H9 (cell line): ENCODE measurements around the gene TCIRG1. TPM values are rescaled to one million over a fixed set of nuclear protein-coding genes. Genes with fewer than 3 reads are reported as not detected.
A peak's percentile ranks its signal among the peaks of the same experiment; 100 is the strongest.

Source experiments
- DNase-seq: peaks from one replicate; pipeline ENCODE4 v3.0.0-alpha.2; 2017
- H2AFZ ChIP-seq: one replicate; pipeline ENCODE4 v1.6.1; 2013; ENCODE audit warnings: mild to moderate bottlenecking, low read length, control low read depth, moderate library complexity
- H2AK5ac ChIP-seq: 2 replicates; pipeline ENCODE4 v1.6.1; 2013; ENCODE audit warnings: low read length, control low read depth, mixed read lengths; ENCODE audit not compliant: insufficient read length
- H2BK120ac ChIP-seq: one replicate; pipeline ENCODE4 v1.6.1; 2013; ENCODE audit warnings: low read depth, mild to moderate bottlenecking, low read length, control low read depth, inconsistent platforms; ENCODE audit not compliant: poor library complexity, severe bottlenecking
- H2BK12ac ChIP-seq: 2 replicates; pipeline ENCODE4 v1.6.1; 2013; ENCODE audit warnings: low read length, control low read depth, mixed read lengths, low read depth; ENCODE audit not compliant: insufficient read length
- H2BK15ac ChIP-seq: 2 replicates; pipeline ENCODE4 v1.6.1; 2013; ENCODE audit warnings: low read depth, low read length, control low read depth
- H2BK20ac ChIP-seq: one replicate; pipeline ENCODE4 v1.6.1; 2013; ENCODE audit warnings: low read depth, mild to moderate bottlenecking, low read length, control low read depth, inconsistent platforms; ENCODE audit not compliant: poor library complexity, severe bottlenecking
- H2BK5ac ChIP-seq: 2 replicates; pipeline ENCODE4 v1.6.1; 2013; ENCODE audit warnings: low read length, control low read depth, mixed read lengths; ENCODE audit not compliant: insufficient read length
- H3K14ac ChIP-seq: 2 replicates; pipeline ENCODE4 v1.6.1; 2013; ENCODE audit warnings: low read length, control low read depth; ENCODE audit not compliant: insufficient read depth
- H3K18ac ChIP-seq: 2 replicates; pipeline ENCODE4 v1.6.1; 2013; ENCODE audit warnings: low read depth, mild to moderate bottlenecking, mixed read lengths, low read length, control low read depth; ENCODE audit not compliant: insufficient read length
- H3K23ac ChIP-seq: 2 replicates; pipeline ENCODE4 v1.6.1; 2013; ENCODE audit warnings: low read length, control low read depth, mixed read lengths, low read depth; ENCODE audit not compliant: insufficient read length
- H3K23me2 ChIP-seq: 2 replicates; pipeline ENCODE4 v1.6.1; 2013; ENCODE audit warnings: low read depth, mild to moderate bottlenecking, mixed read lengths, low read length, control low read depth; ENCODE audit not compliant: insufficient read length, poor library complexity, severe bottlenecking
- H3K27ac ChIP-seq: 2 replicates; pipeline ENCODE4 v1.5.1; 2013; ENCODE audit warnings: low read length, control low read depth, mixed read lengths, low read depth; ENCODE audit not compliant: insufficient read length
- H3K27me3 ChIP-seq: 2 replicates; pipeline ENCODE4 v1.6.1; 2013; ENCODE audit warnings: low read length, control low read depth, inconsistent platforms; ENCODE audit not compliant: insufficient read depth
- H3K4ac ChIP-seq: 2 replicates; pipeline ENCODE4 v1.6.1; 2013; ENCODE audit warnings: low read depth, mild to moderate bottlenecking, control low read depth, inconsistent platforms, low read length, moderate library complexity
- H3K4me1 ChIP-seq: 2 replicates; pipeline ENCODE4 v1.6.1; 2013; ENCODE audit warnings: low read length, control low read depth, inconsistent platforms; ENCODE audit not compliant: insufficient read depth
- H3K4me2 ChIP-seq: 2 replicates; pipeline ENCODE4 v1.6.1; 2013; ENCODE audit warnings: low read length, control low read depth, mixed read lengths; ENCODE audit not compliant: insufficient read length, insufficient read depth
- H3K56ac ChIP-seq: 2 replicates; pipeline ENCODE4 v1.6.1; 2013; ENCODE audit warnings: low read depth, mild to moderate bottlenecking, mixed read lengths, low read length, control low read depth; ENCODE audit not compliant: insufficient read length
- H3K79me1 ChIP-seq: 2 replicates; pipeline ENCODE4 v1.6.1; 2013; ENCODE audit warnings: low read depth, mild to moderate bottlenecking, moderate library complexity, low read length, control low read depth, inconsistent platforms; ENCODE audit not compliant: insufficient read depth, poor library complexity, severe bottlenecking
- H3K79me2 ChIP-seq: 2 replicates; pipeline ENCODE4 v1.6.1; 2013; ENCODE audit warnings: low read length, control low read depth, inconsistent platforms; ENCODE audit not compliant: insufficient read depth
- H3K9ac ChIP-seq: 2 replicates; pipeline ENCODE4 v1.6.1; 2013; ENCODE audit warnings: low read length, control low read depth, mixed read lengths; ENCODE audit not compliant: insufficient read length; ENCODE audit errors: extremely low read depth
- H3K9me3 ChIP-seq: one replicate; pipeline ENCODE4 v1.6.1; 2013; ENCODE audit warnings: low read depth, low read length, inconsistent platforms; ENCODE audit not compliant: control insufficient read depth
- H3T11ph ChIP-seq: one replicate; pipeline ENCODE4 v1.6.1; 2013; ENCODE audit warnings: mild to moderate bottlenecking, low read length, control low read depth, inconsistent platforms
- H4K20me1 ChIP-seq: one replicate; pipeline ENCODE4 v1.6.1; 2013; ENCODE audit not compliant: control insufficient read depth, insufficient read length, insufficient read depth
- H4K5ac ChIP-seq: 2 replicates; pipeline ENCODE4 v1.6.1; 2013; ENCODE audit warnings: low read depth, mild to moderate bottlenecking, mixed read lengths, low read length, control low read depth; ENCODE audit not compliant: insufficient read length
- H4K8ac ChIP-seq: replicated peaks from 2 replicates; pipeline ENCODE4 v1.6.1; 2013; ENCODE audit warnings: low read length, control low read depth, mixed read lengths, low read depth; ENCODE audit not compliant: insufficient read length
- H4K91ac ChIP-seq: 2 replicates; pipeline ENCODE4 v1.6.1; 2013; ENCODE audit warnings: low read depth, mild to moderate bottlenecking, moderate library complexity, mixed read lengths, low read length, control low read depth; ENCODE audit not compliant: insufficient read length
- H3K27ac Mint-ChIP-seq, 3 experiments: 2 replicates in 2 of 3; 3 replicates in 1 of 3; pipeline ENCODE4 v1.8.0; 2020 to 2021; ENCODE audit warnings: mixed read lengths in 3 of 3, mild to moderate bottlenecking in 1 of 3, moderate library complexity in 1 of 3
- H3K27me3 Mint-ChIP-seq: 2 replicates; pipeline ENCODE4 v1.8.0; 2021; ENCODE audit warnings: low read depth, mild to moderate bottlenecking, moderate library complexity, mixed read lengths
- H3K36me3 Mint-ChIP-seq, 3 experiments: 2 replicates in 2 of 3; 3 replicates in 1 of 3; pipeline ENCODE4 v1.8.0; 2020 to 2021; ENCODE audit warnings: low read depth in 3 of 3, mixed read lengths in 3 of 3; ENCODE audit not compliant: insufficient read depth in 1 of 3
- H3K4me1 Mint-ChIP-seq, 2 experiments: 2 replicates each; pipeline ENCODE4 v1.8.0; 2020; ENCODE audit warnings: mixed read lengths in 2 of 2
- H3K4me3 Mint-ChIP-seq, 2 experiments: 2 replicates in 1 of 2; 3 replicates in 1 of 2; pipeline ENCODE4 v1.8.0; 2020 to 2021; ENCODE audit warnings: mild to moderate bottlenecking in 2 of 2, mixed read lengths in 2 of 2, moderate library complexity in 1 of 2
- H3K9me3 Mint-ChIP-seq, 2 experiments: 2 replicates in 1 of 2; 3 replicates in 1 of 2; pipeline ENCODE4 v1.8.0; 2020; ENCODE audit warnings: mild to moderate bottlenecking in 2 of 2, mixed read lengths in 2 of 2, moderate library complexity in 1 of 2
- CTCF ChIP-seq: fragments of 200-600 bp; sonication (generic); conservative IDR thresholded peaks from 3 replicates; pipeline ENCODE4 v1.8.0; 2021; ENCODE audit warnings: antibody characterized with exemption, mild to moderate bottlenecking
- WGBS: extraction: QIAGEN DNeasy Blood & Tissue Kit; methylation state at CpG from one replicate; pipeline ENCODE4 v1.1.7; 2013; ENCODE audit warnings: missing lambda C conversion rate, low lambda C conversion rate, mixed read lengths; ENCODE audit not compliant: insufficient read length; ENCODE audit errors: extremely low coverage; 5-methylcytosine and 5-hydroxymethylcytosine counted together
- total RNA-seq: library from RNA; stranded (reverse); gene quantifications from 2 replicates; pipeline ENCODE4 v1.2.1, GENCODE V29; 2021

TCIRG1 gene
- total RNA-seq, 1 experiment from 2014 or later: 24.4 TPM

GRCh38 chr11:68053981-68054812 lies 15.4 kb downstream of the TCIRG1 start:
- Mint-ChIP-seq H3K4me3 (no peak overlapping the region), H3K27ac (peak overlapping the region; percentile 8 to 52 (median 23); a peak in 6 of 7 replicates), H3K9me3 (no peaks in the 10 kb centered on the region), H3K4me1 (peaks cover 6 to 11% of the 10 kb centered on the region in 2 experiments), H3K27me3 (no peaks in the 10 kb centered on the region; the same call in 1 of the 2 replicates), H3K36me3 (peaks cover 9 to 48% (median 21%) of the 10 kb centered on the region in 3 experiments)
- no peak overlapping the region for H3K14ac ChIP-seq
- no peak overlapping the region for H2AFZ ChIP-seq
- no peak overlapping the region for H3K23ac ChIP-seq
- H2BK20ac ChIP-seq: no peak overlapping the region
- no peak overlapping the region for H2BK12ac ChIP-seq
- no peak overlapping the region for H2AK5ac ChIP-seq
- DNase-seq: no peak
- H2BK15ac ChIP-seq: no peak overlapping the region
- no peaks in the 10 kb centered on the region for H3K23me2 ChIP-seq
- H3K79me2 ChIP-seq: no peaks in the 10 kb centered on the region
- H3K4me1 ChIP-seq: no peaks in the 10 kb centered on the region
- H4K5ac ChIP-seq: no peak overlapping the region
- no peak overlapping the region for H2BK120ac ChIP-seq
- no peak overlapping the region for H3K9ac ChIP-seq
- no peak overlapping the region for H3K56ac ChIP-seq
- H3K9me3 ChIP-seq: no peaks in the 10 kb centered on the region
- H2BK5ac ChIP-seq: no peak overlapping the region
- TF ChIP-seq CTCF: no peak
- no peak overlapping the region for H3T11ph ChIP-seq
- H3K18ac ChIP-seq: no peak overlapping the region
- H3K4ac ChIP-seq: no peak overlapping the region
- no peak overlapping the region for H4K8ac ChIP-seq
- no peaks in the 10 kb centered on the region for H3K79me1 ChIP-seq
- H4K91ac ChIP-seq: no peak overlapping the region
- no peaks in the 10 kb centered on the region for H3K27me3 ChIP-seq
- no peak overlapping the region for H3K27ac ChIP-seq
- H4K20me1 ChIP-seq: peaks cover 2% of the 10 kb centered on the region
- WGBS: no CpG with 5 or more reads among the region's 11 CpGs
- H3K4me2 ChIP-seq: no peak overlapping the region
